ENCODE data around the gene SLC15A2.

SLC15A2 gene

GRCh38 chr3:121948641-121949040, 54.4 kb downstream of the SLC15A2 start:
- TF ChIP-seq, protein P1, sequence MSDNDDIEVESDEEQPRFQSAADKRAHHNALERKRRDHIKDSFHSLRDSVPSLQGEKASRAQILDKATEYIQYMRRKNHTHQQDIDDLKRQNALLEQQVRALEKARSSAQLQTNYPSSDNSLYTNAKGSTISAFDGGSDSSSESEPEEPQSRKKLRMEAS (IDR thresholded peaks at IDR 0.05), result no peak
- TF ChIP-seq TEAD4 (IDR thresholded peaks at IDR 0.05) (no peak), RAD21 (IDR thresholded peaks at IDR 0.05; ENCODE audit: low read depth) (no peak), CEBPB (IDR thresholded peaks at IDR 0.05) (no peak)

GRCh38 chr3:121951291-121951919, 57.2 kb downstream of the SLC15A2 start:
- TF ChIP-seq, protein P1 (IDR thresholded peaks at IDR 0.05), result no peak
- TF ChIP-seq FOXM1 (IDR thresholded peaks at IDR 0.05; ENCODE audit: borderline replicate concordance, low read depth) (no peak), EP300 (IDR thresholded peaks at IDR 0.05; ENCODE audit: borderline replicate concordance) (no peak), TCF12 (IDR thresholded peaks at IDR 0.05; ENCODE audit: low read depth) (no peak), TEAD4 (IDR thresholded peaks at IDR 0.05) (no peak), YY1 (IDR thresholded peaks at IDR 0.05; ENCODE audit: low read depth) (no peak), EGR1 (IDR thresholded peaks at IDR 0.05) (no peak), RAD21 (IDR thresholded peaks at IDR 0.05; ENCODE audit: low read depth) (no peak), TAF1 (IDR thresholded peaks at IDR 0.05; ENCODE audit: low read depth) (no peak), CREB1 (IDR thresholded peaks at IDR 0.05; ENCODE audit: low read depth) (no peak), NFIC (IDR thresholded peaks at IDR 0.05) (no peak), CEBPB (IDR thresholded peaks at IDR 0.05) (no peak)
- TF ChIP-seq, protein P2, sequence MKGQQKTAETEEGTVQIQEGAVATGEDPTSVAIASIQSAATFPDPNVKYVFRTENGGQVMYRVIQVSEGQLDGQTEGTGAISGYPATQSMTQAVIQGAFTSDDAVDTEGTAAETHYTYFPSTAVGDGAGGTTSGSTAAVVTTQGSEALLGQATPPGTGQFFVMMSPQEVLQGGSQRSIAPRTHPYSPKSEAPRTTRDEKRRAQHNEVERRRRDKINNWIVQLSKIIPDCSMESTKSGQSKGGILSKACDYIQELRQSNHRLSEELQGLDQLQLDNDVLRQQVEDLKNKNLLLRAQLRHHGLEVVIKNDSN (IDR thresholded peaks at IDR 0.05), result no peak
- TF ChIP-seq, protein P3, sequence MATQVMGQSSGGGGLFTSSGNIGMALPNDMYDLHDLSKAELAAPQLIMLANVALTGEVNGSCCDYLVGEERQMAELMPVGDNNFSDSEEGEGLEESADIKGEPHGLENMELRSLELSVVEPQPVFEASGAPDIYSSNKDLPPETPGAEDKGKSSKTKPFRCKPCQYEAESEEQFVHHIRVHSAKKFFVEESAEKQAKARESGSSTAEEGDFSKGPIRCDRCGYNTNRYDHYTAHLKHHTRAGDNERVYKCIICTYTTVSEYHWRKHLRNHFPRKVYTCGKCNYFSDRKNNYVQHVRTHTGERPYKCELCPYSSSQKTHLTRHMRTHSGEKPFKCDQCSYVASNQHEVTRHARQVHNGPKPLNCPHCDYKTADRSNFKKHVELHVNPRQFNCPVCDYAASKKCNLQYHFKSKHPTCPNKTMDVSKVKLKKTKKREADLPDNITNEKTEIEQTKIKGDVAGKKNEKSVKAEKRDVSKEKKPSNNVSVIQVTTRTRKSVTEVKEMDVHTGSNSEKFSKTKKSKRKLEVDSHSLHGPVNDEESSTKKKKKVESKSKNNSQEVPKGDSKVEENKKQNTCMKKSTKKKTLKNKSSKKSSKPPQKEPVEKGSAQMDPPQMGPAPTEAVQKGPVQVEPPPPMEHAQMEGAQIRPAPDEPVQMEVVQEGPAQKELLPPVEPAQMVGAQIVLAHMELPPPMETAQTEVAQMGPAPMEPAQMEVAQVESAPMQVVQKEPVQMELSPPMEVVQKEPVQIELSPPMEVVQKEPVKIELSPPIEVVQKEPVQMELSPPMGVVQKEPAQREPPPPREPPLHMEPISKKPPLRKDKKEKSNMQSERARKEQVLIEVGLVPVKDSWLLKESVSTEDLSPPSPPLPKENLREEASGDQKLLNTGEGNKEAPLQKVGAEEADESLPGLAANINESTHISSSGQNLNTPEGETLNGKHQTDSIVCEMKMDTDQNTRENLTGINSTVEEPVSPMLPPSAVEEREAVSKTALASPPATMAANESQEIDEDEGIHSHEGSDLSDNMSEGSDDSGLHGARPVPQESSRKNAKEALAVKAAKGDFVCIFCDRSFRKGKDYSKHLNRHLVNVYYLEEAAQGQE (IDR thresholded peaks at IDR 0.05; ENCODE audit: low read depth), result no peak

DNA sequence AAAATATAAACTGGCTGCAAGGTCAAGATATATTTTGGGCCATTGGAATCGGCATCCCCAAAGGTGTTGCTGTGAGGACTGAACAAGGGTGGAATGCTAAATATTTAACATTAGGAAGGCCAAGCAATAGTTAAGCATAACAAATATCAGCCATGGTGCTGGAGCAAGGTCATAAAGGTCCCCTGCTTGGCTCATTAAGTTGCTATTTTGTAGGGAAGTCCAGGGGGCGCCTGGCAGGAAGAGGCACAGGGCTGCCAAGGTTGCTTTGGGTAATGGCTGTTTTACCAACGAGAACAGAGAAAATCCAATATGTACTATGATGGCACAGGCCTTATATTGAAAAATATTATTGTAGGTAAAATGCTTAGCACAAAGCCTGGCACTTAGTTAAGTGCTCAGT, 62.2 kb downstream of the SLC15A2 start:
- TF ChIP-seq, protein P3 (IDR thresholded peaks at IDR 0.05; ENCODE audit: low read depth), result no peak
- TF ChIP-seq TCF12 (IDR thresholded peaks at IDR 0.05; ENCODE audit: low read depth) (no peak), YY1 (IDR thresholded peaks at IDR 0.05; ENCODE audit: low read depth) (no peak), ZBTB7A (IDR thresholded peaks at IDR 0.05; ENCODE audit: low read depth) (no peak), CREB1 (IDR thresholded peaks at IDR 0.05; ENCODE audit: low read depth) (no peak), TEAD4 (IDR thresholded peaks at IDR 0.05) (no peak), RAD21 (IDR thresholded peaks at IDR 0.05; ENCODE audit: low read depth) (no peak), CEBPB (IDR thresholded peaks at IDR 0.05) (no peak), EGR1 (IDR thresholded peaks at IDR 0.05) (no peak), FOXM1 (IDR thresholded peaks at IDR 0.05; ENCODE audit: borderline replicate concordance, low read depth) (no peak), NFIC (IDR thresholded peaks at IDR 0.05) (no peak), TAF1 (IDR thresholded peaks at IDR 0.05; ENCODE audit: low read depth) (no peak)
- TF ChIP-seq, protein P2 (IDR thresholded peaks at IDR 0.05), result no peak
- TF ChIP-seq, protein P1 (IDR thresholded peaks at IDR 0.05), result no peak

- TF ChIP-seq TCF12 (IDR thresholded peaks at IDR 0.05; ENCODE audit: low read depth), result no peak
- TF ChIP-seq RAD21 (IDR thresholded peaks at IDR 0.05; ENCODE audit: low read depth), result no peak
- TF ChIP-seq TEAD4 (IDR thresholded peaks at IDR 0.05), result no peak
- TF ChIP-seq, protein P1 (IDR thresholded peaks at IDR 0.05), result no peak
- no peak for TF ChIP-seq CREB1 (IDR thresholded peaks at IDR 0.05; ENCODE audit: low read depth)
- TF ChIP-seq NFIC (IDR thresholded peaks at IDR 0.05), result no peak
- no peak for TF ChIP-seq TAF1 (IDR thresholded peaks at IDR 0.05; ENCODE audit: low read depth)
- no peak for TF ChIP-seq EGR1 (IDR thresholded peaks at IDR 0.05)
- TF ChIP-seq, protein P3 (IDR thresholded peaks at IDR 0.05; ENCODE audit: low read depth), result no peak
- TF ChIP-seq ZBTB7A (IDR thresholded peaks at IDR 0.05; ENCODE audit: low read depth), result no peak
- TF ChIP-seq EP300 (IDR thresholded peaks at IDR 0.05; ENCODE audit: borderline replicate concordance), result no peak
- TF ChIP-seq, protein P2 (IDR thresholded peaks at IDR 0.05), result no peak
Measured at GRCh38 chr3:121957674-121958415, 63.6 kb downstream of the SLC15A2 start.
